NT2/D1 (cell line): ENCODE data around the gene ABCC8.

Experiments
- DNase-seq: peaks from one replicate; pipeline ENCODE4 v3.0.0-alpha.2; 2011; ENCODE audit warnings: low read depth, low spot score
- H3K27me3 ChIP-seq: 2 replicates; pipeline ENCODE4 v1.6.0; 2011; ENCODE audit warnings: mild to moderate bottlenecking; ENCODE audit not compliant: insufficient read length, insufficient read depth
- H3K36me3 ChIP-seq: 2 replicates; pipeline ENCODE4 v1.6.1; 2011; ENCODE audit warnings: mild to moderate bottlenecking, low read length, mixed read lengths; ENCODE audit not compliant: insufficient read depth, insufficient read length
- H3K4me1 ChIP-seq: 2 replicates; pipeline ENCODE4 v1.5.1; 2011; ENCODE audit not compliant: insufficient read depth, insufficient read length
- H3K4me3 ChIP-seq: 2 replicates; pipeline ENCODE4 v1.5.1; 2011; ENCODE audit warnings: low read depth; ENCODE audit not compliant: insufficient read length
- H3K9ac ChIP-seq: 2 replicates; pipeline ENCODE4 v1.6.0; 2011; ENCODE audit warnings: low read depth; ENCODE audit not compliant: insufficient read length
- H3K9me3 ChIP-seq: 2 replicates; pipeline ENCODE4 v1.5.1; 2011; ENCODE audit warnings: mild to moderate bottlenecking, low read length; ENCODE audit not compliant: insufficient read depth
- SUZ12 ChIP-seq: IDR thresholded peaks from 2 replicates; pipeline ENCODE4 v1.6.1; 2011; ENCODE audit not compliant: insufficient read length, insufficient read depth; ENCODE audit errors: extremely low read depth
- YY1 ChIP-seq: IDR thresholded peaks from 2 replicates; pipeline ENCODE4 v1.6.1; 2011; ENCODE audit not compliant: insufficient read length, insufficient read depth
- ZNF274 ChIP-seq: IDR thresholded peaks from 2 replicates; pipeline ENCODE4 v1.6.1; 2011; ENCODE audit warnings: mild to moderate bottlenecking, low read depth, low read length

The ABCC8 gene

DNA sequence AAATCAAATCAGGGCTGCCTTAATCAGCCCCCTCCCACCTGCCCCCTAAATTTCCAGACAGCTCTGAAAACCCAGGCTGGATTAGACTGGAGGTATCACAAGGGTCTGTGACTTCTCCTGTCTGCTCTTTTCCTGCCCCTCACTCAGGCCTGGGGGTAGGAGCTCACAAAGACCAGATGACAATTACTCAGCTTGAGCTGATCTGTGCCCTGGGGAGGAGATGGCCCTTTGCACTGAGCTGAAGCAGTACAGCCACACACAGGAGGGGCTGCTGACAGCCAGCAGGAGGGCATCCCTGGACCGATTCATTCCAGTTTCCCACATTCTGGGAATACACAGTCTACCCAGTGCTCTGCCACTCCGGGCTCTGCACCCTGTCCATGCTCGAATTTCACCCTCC is 4.2 kb downstream of the ABCC8 start:
- no peak for TF ChIP-seq ZNF274
- TF ChIP-seq YY1 = no peak
- TF ChIP-seq SUZ12 = no peak

DNA sequence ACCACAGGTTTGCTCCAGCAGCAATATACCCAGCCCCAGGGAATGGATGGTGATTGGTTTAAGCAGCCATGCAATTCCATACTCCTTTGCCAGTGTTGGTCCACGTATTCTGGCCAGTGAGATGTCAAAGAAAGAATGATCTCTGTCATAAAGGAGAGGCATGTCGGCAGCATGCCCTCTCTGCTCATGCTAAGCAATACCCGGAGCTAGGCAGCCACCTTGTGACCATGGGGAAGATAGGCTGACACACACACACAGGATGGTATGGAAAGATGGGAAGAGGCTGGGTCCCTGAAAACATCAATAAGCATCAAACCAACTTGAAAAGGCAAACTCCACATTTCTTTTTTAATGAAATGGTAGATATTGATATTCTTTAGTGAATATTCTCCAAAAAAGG is 5.1 kb downstream of the ABCC8 start:
- H3K4me1 ChIP-seq = no peaks in the 10 kb centered on the region
- H3K4me3 ChIP-seq = no peak overlapping the region
- H3K9me3 ChIP-seq = no peaks in the 10 kb centered on the region
- H3K36me3 ChIP-seq = no peaks in the 10 kb centered on the region
- H3K27me3 ChIP-seq = peaks cover 31% of the 10 kb centered on the region
- no peak for TF ChIP-seq YY1
- TF ChIP-seq ZNF274 = no peak
- TF ChIP-seq SUZ12 = no peak
- no peak for DNase-seq
- H3K9ac ChIP-seq = no peak overlapping the region

More for the DNA sequence above, 4.2 kb downstream of the ABCC8 start:
- H3K9ac ChIP-seq = no peak overlapping the region
- no peaks in the 10 kb centered on the region for H3K36me3 ChIP-seq
- peaks cover 39% of the 10 kb centered on the region for H3K27me3 ChIP-seq
- DNase-seq = no peak
- no peak overlapping the region for H3K4me3 ChIP-seq
- H3K4me1 ChIP-seq = no peaks in the 10 kb centered on the region
- no peaks in the 10 kb centered on the region for H3K9me3 ChIP-seq

DNA sequence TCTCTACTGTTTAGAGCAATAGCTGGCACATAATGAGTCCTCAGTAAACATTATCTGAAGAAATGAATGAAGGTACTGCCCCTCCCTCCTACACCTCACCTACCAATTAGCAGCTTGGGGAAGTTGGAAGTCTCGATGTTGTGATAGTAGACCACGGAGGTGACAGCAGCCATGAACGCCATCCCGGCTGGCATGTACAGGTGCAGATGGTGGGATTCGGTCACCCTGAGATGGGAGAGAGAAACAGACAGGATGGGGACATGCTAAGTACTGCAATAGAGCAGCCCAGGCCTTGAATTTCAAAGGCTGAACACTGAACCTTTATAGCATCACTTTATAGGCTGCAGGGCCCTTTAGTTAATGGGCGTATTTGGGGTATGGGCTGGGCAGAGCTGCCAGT is 6.6 kb downstream of the ABCC8 start:
- no peak for DNase-seq
- Histone ChIP-seq H3K4me3 (no peak overlapping the region), H3K9ac (no peak overlapping the region)

DNA sequence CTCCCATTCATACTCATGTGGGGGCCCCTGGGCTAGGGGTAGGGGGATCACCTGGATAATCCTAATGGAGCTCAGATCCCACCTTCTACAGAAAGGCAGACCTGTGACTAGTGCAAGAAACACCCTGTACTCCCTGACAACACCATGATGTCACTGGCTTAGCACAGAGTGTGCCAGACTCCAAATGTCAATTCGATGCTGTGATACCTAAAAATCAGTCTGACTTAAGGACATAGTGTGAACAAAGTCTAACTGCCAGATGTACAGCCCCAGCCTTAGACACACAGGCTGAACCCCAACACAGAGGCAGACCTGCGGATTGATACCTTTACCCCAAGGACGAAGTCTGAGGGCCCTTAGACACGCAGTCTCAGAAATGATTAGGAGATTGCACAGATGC is 8.5 kb downstream of the ABCC8 start:
- TF ChIP-seq YY1 = no peak
- no peak for TF ChIP-seq ZNF274
- TF ChIP-seq SUZ12 = no peak
- H3K9me3 ChIP-seq = no peaks in the 10 kb centered on the region

More for the DNA sequence above, 6.6 kb downstream of the ABCC8 start:
- Histone ChIP-seq H3K9me3 (no peaks in the 10 kb centered on the region), H3K4me1 (no peaks in the 10 kb centered on the region), H3K36me3 (no peaks in the 10 kb centered on the region), H3K27me3 (peaks cover 16% of the 10 kb centered on the region)
- TF ChIP-seq SUZ12 (no peak), YY1 (no peak), ZNF274 (no peak)

DNA sequence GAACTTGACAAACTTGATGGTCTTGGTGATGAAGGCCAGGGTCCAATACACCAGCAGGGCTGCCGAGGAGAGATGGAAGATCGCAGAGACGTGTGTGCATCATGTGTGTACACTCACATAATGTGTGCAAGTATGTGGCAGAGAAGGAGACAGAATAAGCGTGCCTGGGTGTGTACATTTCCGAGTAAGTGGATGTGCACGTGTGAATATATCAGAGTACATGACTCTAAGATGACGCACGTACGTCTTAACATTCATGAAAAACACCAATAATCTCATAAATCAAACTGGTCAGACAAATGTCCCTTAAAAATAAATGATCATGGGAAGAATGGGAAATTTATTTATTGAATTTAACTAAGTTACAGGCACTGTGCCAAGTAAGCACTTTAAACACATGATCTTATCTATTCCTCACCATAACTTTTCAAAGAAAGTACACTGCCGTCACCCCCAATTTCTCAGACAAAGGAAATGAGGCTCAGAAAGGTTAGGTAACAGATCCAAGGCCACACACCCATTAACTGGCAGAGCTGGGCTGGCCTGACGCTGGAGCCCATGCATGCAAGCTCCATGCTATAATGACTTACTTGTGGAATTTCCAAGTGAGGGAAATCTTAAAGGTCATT is 13.0 kb downstream of the ABCC8 start:
- TF ChIP-seq YY1 (no peak), SUZ12 (no peak), ZNF274 (no peak)
- Histone ChIP-seq H3K27me3 (no peaks in the 10 kb centered on the region), H3K4me3 (no peak overlapping the region), H3K36me3 (no peaks in the 10 kb centered on the region), H3K9me3 (no peaks in the 10 kb centered on the region), H3K4me1 (peaks cover 2% of the 10 kb centered on the region), H3K9ac (no peak overlapping the region)
- DNase-seq = no peak

More for the DNA sequence above, 8.5 kb downstream of the ABCC8 start:
- Histone ChIP-seq H3K4me1 (no peaks in the 10 kb centered on the region), H3K36me3 (no peaks in the 10 kb centered on the region), H3K9ac (no peak overlapping the region), H3K4me3 (no peak overlapping the region), H3K27me3 (no peaks in the 10 kb centered on the region)
- no peak for DNase-seq

- DNase-seq = no peak
- no peaks in the 10 kb centered on the region for H3K36me3 ChIP-seq
- H3K9ac ChIP-seq = no peak overlapping the region
- no peak for TF ChIP-seq SUZ12
- no peak for TF ChIP-seq YY1
- no peak for TF ChIP-seq ZNF274
- no peaks in the 10 kb centered on the region for H3K9me3 ChIP-seq
- H3K27me3 ChIP-seq = no peaks in the 10 kb centered on the region
- H3K4me3 ChIP-seq = no peak overlapping the region
- peaks cover 2% of the 10 kb centered on the region for H3K4me1 ChIP-seq
These were observed 13.7 kb downstream of the ABCC8 start for GRCh38 chr11:17462940-17463339.

DNA sequence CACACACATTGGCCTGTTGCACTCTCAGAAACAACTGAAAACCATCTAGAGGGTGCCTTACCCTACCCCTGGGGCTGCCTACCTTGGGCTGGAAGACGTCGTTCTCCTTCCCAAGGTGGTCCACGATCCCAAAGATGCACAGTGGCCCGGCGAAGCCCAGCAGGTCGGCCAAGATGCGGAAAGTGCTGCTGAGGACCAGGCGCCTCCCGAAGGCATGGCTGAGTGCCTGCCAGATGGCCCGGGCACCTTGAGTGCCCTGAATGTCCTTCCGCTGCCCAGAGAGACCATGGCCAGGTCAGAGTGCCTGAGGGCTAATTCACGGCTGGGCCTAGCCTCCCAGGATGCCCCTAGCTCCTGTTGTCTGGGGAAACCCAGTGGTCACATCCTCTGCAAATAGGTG is 16.2 kb downstream of the ABCC8 start:
- Histone ChIP-seq H3K27me3 (no peaks in the 10 kb centered on the region), H3K4me1 (peaks cover 2% of the 10 kb centered on the region), H3K36me3 (no peaks in the 10 kb centered on the region), H3K9ac (no peak overlapping the region), H3K4me3 (no peak overlapping the region), H3K9me3 (no peaks in the 10 kb centered on the region)
- no peak for TF ChIP-seq SUZ12
- TF ChIP-seq ZNF274 = no peak
- no peak for TF ChIP-seq YY1
- no peak for DNase-seq
